H9 (cell line): ENCODE measurements around the gene ASB4. TPM values are rescaled to one million over a fixed set of nuclear protein-coding genes. Genes with fewer than 3 reads are reported as not detected.

Source experiments
- DNase-seq: peaks from one replicate; pipeline ENCODE4 v3.0.0-alpha.2; 2017
- H2AFZ ChIP-seq: one replicate; pipeline ENCODE4 v1.6.1; 2013; ENCODE audit warnings: mild to moderate bottlenecking, low read length, control low read depth, moderate library complexity
- H2AK5ac ChIP-seq: 2 replicates; pipeline ENCODE4 v1.6.1; 2013; ENCODE audit warnings: low read length, control low read depth, mixed read lengths; ENCODE audit not compliant: insufficient read length
- H2BK120ac ChIP-seq: one replicate; pipeline ENCODE4 v1.6.1; 2013; ENCODE audit warnings: low read depth, mild to moderate bottlenecking, low read length, control low read depth, inconsistent platforms; ENCODE audit not compliant: poor library complexity, severe bottlenecking
- H2BK12ac ChIP-seq: 2 replicates; pipeline ENCODE4 v1.6.1; 2013; ENCODE audit warnings: low read length, control low read depth, mixed read lengths, low read depth; ENCODE audit not compliant: insufficient read length
- H2BK15ac ChIP-seq: 2 replicates; pipeline ENCODE4 v1.6.1; 2013; ENCODE audit warnings: low read depth, low read length, control low read depth
- H2BK20ac ChIP-seq: one replicate; pipeline ENCODE4 v1.6.1; 2013; ENCODE audit warnings: low read depth, mild to moderate bottlenecking, low read length, control low read depth, inconsistent platforms; ENCODE audit not compliant: poor library complexity, severe bottlenecking
- H2BK5ac ChIP-seq: 2 replicates; pipeline ENCODE4 v1.6.1; 2013; ENCODE audit warnings: low read length, control low read depth, mixed read lengths; ENCODE audit not compliant: insufficient read length
- H3K14ac ChIP-seq: 2 replicates; pipeline ENCODE4 v1.6.1; 2013; ENCODE audit warnings: low read length, control low read depth; ENCODE audit not compliant: insufficient read depth
- H3K18ac ChIP-seq: 2 replicates; pipeline ENCODE4 v1.6.1; 2013; ENCODE audit warnings: low read depth, mild to moderate bottlenecking, mixed read lengths, low read length, control low read depth; ENCODE audit not compliant: insufficient read length
- H3K23ac ChIP-seq: 2 replicates; pipeline ENCODE4 v1.6.1; 2013; ENCODE audit warnings: low read length, control low read depth, mixed read lengths, low read depth; ENCODE audit not compliant: insufficient read length
- H3K23me2 ChIP-seq: 2 replicates; pipeline ENCODE4 v1.6.1; 2013; ENCODE audit warnings: low read depth, mild to moderate bottlenecking, mixed read lengths, low read length, control low read depth; ENCODE audit not compliant: insufficient read length, poor library complexity, severe bottlenecking
- H3K27ac ChIP-seq: 2 replicates; pipeline ENCODE4 v1.5.1; 2013; ENCODE audit warnings: low read length, control low read depth, mixed read lengths, low read depth; ENCODE audit not compliant: insufficient read length
- H3K27me3 ChIP-seq: 2 replicates; pipeline ENCODE4 v1.6.1; 2013; ENCODE audit warnings: low read length, control low read depth, inconsistent platforms; ENCODE audit not compliant: insufficient read depth
- H3K4ac ChIP-seq: 2 replicates; pipeline ENCODE4 v1.6.1; 2013; ENCODE audit warnings: low read depth, mild to moderate bottlenecking, control low read depth, inconsistent platforms, low read length, moderate library complexity
- H3K4me1 ChIP-seq: 2 replicates; pipeline ENCODE4 v1.6.1; 2013; ENCODE audit warnings: low read length, control low read depth, inconsistent platforms; ENCODE audit not compliant: insufficient read depth
- H3K4me2 ChIP-seq: 2 replicates; pipeline ENCODE4 v1.6.1; 2013; ENCODE audit warnings: low read length, control low read depth, mixed read lengths; ENCODE audit not compliant: insufficient read length, insufficient read depth
- H3K56ac ChIP-seq: 2 replicates; pipeline ENCODE4 v1.6.1; 2013; ENCODE audit warnings: low read depth, mild to moderate bottlenecking, mixed read lengths, low read length, control low read depth; ENCODE audit not compliant: insufficient read length
- H3K79me1 ChIP-seq: 2 replicates; pipeline ENCODE4 v1.6.1; 2013; ENCODE audit warnings: low read depth, mild to moderate bottlenecking, moderate library complexity, low read length, control low read depth, inconsistent platforms; ENCODE audit not compliant: insufficient read depth, poor library complexity, severe bottlenecking
- H3K79me2 ChIP-seq: 2 replicates; pipeline ENCODE4 v1.6.1; 2013; ENCODE audit warnings: low read length, control low read depth, inconsistent platforms; ENCODE audit not compliant: insufficient read depth
- H3K9ac ChIP-seq: 2 replicates; pipeline ENCODE4 v1.6.1; 2013; ENCODE audit warnings: low read length, control low read depth, mixed read lengths; ENCODE audit not compliant: insufficient read length; ENCODE audit errors: extremely low read depth
- H3K9me3 ChIP-seq: one replicate; pipeline ENCODE4 v1.6.1; 2013; ENCODE audit warnings: low read depth, low read length, inconsistent platforms; ENCODE audit not compliant: control insufficient read depth
- H3T11ph ChIP-seq: one replicate; pipeline ENCODE4 v1.6.1; 2013; ENCODE audit warnings: mild to moderate bottlenecking, low read length, control low read depth, inconsistent platforms
- H4K20me1 ChIP-seq: one replicate; pipeline ENCODE4 v1.6.1; 2013; ENCODE audit not compliant: control insufficient read depth, insufficient read length, insufficient read depth
- H4K5ac ChIP-seq: 2 replicates; pipeline ENCODE4 v1.6.1; 2013; ENCODE audit warnings: low read depth, mild to moderate bottlenecking, mixed read lengths, low read length, control low read depth; ENCODE audit not compliant: insufficient read length
- H4K8ac ChIP-seq: replicated peaks from 2 replicates; pipeline ENCODE4 v1.6.1; 2013; ENCODE audit warnings: low read length, control low read depth, mixed read lengths, low read depth; ENCODE audit not compliant: insufficient read length
- H4K91ac ChIP-seq: 2 replicates; pipeline ENCODE4 v1.6.1; 2013; ENCODE audit warnings: low read depth, mild to moderate bottlenecking, moderate library complexity, mixed read lengths, low read length, control low read depth; ENCODE audit not compliant: insufficient read length
- H3K27ac Mint-ChIP-seq, 3 experiments: 2 replicates in 2 of 3; 3 replicates in 1 of 3; pipeline ENCODE4 v1.8.0; 2020 to 2021; ENCODE audit warnings: mixed read lengths in 3 of 3, mild to moderate bottlenecking in 1 of 3, moderate library complexity in 1 of 3
- H3K27me3 Mint-ChIP-seq: 2 replicates; pipeline ENCODE4 v1.8.0; 2021; ENCODE audit warnings: low read depth, mild to moderate bottlenecking, moderate library complexity, mixed read lengths
- H3K36me3 Mint-ChIP-seq, 3 experiments: 2 replicates in 2 of 3; 3 replicates in 1 of 3; pipeline ENCODE4 v1.8.0; 2020 to 2021; ENCODE audit warnings: low read depth in 3 of 3, mixed read lengths in 3 of 3; ENCODE audit not compliant: insufficient read depth in 1 of 3
- H3K4me1 Mint-ChIP-seq, 2 experiments: 2 replicates each; pipeline ENCODE4 v1.8.0; 2020; ENCODE audit warnings: mixed read lengths in 2 of 2
- H3K4me3 Mint-ChIP-seq, 2 experiments: 2 replicates in 1 of 2; 3 replicates in 1 of 2; pipeline ENCODE4 v1.8.0; 2020 to 2021; ENCODE audit warnings: mild to moderate bottlenecking in 2 of 2, mixed read lengths in 2 of 2, moderate library complexity in 1 of 2
- H3K9me3 Mint-ChIP-seq, 2 experiments: 2 replicates in 1 of 2; 3 replicates in 1 of 2; pipeline ENCODE4 v1.8.0; 2020; ENCODE audit warnings: mild to moderate bottlenecking in 2 of 2, mixed read lengths in 2 of 2, moderate library complexity in 1 of 2
- CTCF ChIP-seq: fragments of 200-600 bp; sonication (generic); conservative IDR thresholded peaks from 3 replicates; pipeline ENCODE4 v1.8.0; 2021; ENCODE audit warnings: antibody characterized with exemption, mild to moderate bottlenecking
- WGBS: extraction: QIAGEN DNeasy Blood & Tissue Kit; methylation state at CpG from one replicate; pipeline ENCODE4 v1.1.7; 2013; ENCODE audit warnings: missing lambda C conversion rate, low lambda C conversion rate, mixed read lengths; ENCODE audit not compliant: insufficient read length; ENCODE audit errors: extremely low coverage; 5-methylcytosine and 5-hydroxymethylcytosine counted together
- total RNA-seq: library from RNA; stranded (reverse); gene quantifications from 2 replicates; pipeline ENCODE4 v1.2.1, GENCODE V29; 2021

Gene ASB4
- total RNA-seq, 1 experiment from 2014 or later, result not detected

GRCh38 chr7:95481271-95482165 is 4.2 kb upstream of the ASB4 start:
- H3K36me3 Mint-ChIP-seq, result peaks cover 0 to 3% (median 0%) of the 10 kb centered on the region in 3 experiments; a peak in 1 of 7 replicates
- Histone ChIP-seq H3K14ac (no peak overlapping the region), H3K9ac (no peak overlapping the region), H3K27ac (no peak overlapping the region), H3K79me2 (no peaks in the 10 kb centered on the region), H2AFZ (no peak overlapping the region), H2AK5ac (no peak overlapping the region), H4K5ac (no peak overlapping the region), H2BK20ac (no peak overlapping the region), H3K27me3 (no peaks in the 10 kb centered on the region), H3K4ac (no peak overlapping the region), H3K9me3 (no peaks in the 10 kb centered on the region), H3K23ac (no peak overlapping the region), H3K4me2 (no peak overlapping the region), H2BK12ac (no peak overlapping the region), H3K56ac (no peak overlapping the region), H2BK5ac (no peak overlapping the region), H2BK120ac (no peak overlapping the region), H3K4me1 (no peaks in the 10 kb centered on the region; the same call in 1 of the 2 replicates), H4K20me1 (no peaks in the 10 kb centered on the region), H3K79me1 (no peaks in the 10 kb centered on the region), H2BK15ac (no peak overlapping the region), H4K91ac (no peak overlapping the region), H4K8ac (no peak overlapping the region), H3T11ph (no peak overlapping the region), H3K23me2 (no peaks in the 10 kb centered on the region), H3K18ac (no peak overlapping the region)
- no peak overlapping the region for H3K4me3 Mint-ChIP-seq
- H3K27ac Mint-ChIP-seq, result no peak overlapping the region
- no peaks in the 10 kb centered on the region for H3K27me3 Mint-ChIP-seq
- no peak for TF ChIP-seq CTCF
- WGBS, result no CpG with 5 or more reads among the region's 3 CpGs
- no peak for DNase-seq
- H3K9me3 Mint-ChIP-seq, result no peaks in the 10 kb centered on the region
- H3K4me1 Mint-ChIP-seq, result peaks cover 13 to 15% of the 10 kb centered on the region in 2 experiments
